ENCODE data around the gene SNTA1. TPM values are rescaled to one million over a fixed set of nuclear protein-coding genes. Genes with fewer than 3 reads are reported as not detected.
"Not testable (repeated sequence)": the region's sequence is repeated elsewhere in the genome, so short reads cannot be mapped to it uniquely, and the experiment has no call there.

Gene SNTA1
- total RNA-seq, 4 donors from 2014 or later: 198 to 320 (median 219) TPM

DNA sequence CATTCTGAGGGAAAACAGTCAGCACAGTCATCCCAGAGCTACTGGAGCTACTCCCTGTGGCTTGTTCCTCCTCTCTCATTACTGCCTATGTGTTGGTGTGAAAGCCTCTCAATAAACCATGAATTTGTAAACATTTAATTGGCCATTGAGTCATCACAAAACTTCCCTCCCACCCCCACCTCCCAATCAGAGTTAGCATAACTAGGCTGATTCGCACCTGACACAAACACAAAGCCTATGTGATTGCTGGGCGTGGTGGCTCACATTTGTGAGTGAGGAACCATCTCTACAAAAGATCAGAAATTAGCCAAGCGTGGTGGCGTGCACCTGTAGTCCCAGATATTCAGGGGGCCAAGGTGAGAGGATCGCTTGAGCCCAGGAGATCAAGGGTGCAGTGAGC, 17.1 kb upstream of the SNTA1 start:
- Histone ChIP-seq H3K27me3 (no peaks in the 10 kb centered on the region), H3K27ac (no peak overlapping the region), H3K9me3 (no peaks in the 10 kb centered on the region), H3K36me3 (no peaks in the 10 kb centered on the region), H3K4me3 (no peak overlapping the region), H3K4me1 (no peaks in the 10 kb centered on the region)
- intact Hi-C loops (cut with DNase I; ENCODE audit: low total_unique reads) (no loop called here), in situ Hi-C loops (cut with MboI; ENCODE audit: low sequenced_read_pairs in 4 of 4) (loop anchor here in 2 of 4 donors (10.0 to 25.0 kb wide), 3 partner anchors 204 to 677 kb away; partner anchors contain the start of genes ACTL10 (in 1 of the 2), C20orf144 (in 1 of the 2) and EIF2S2 (in 1 of the 2))
- no peak for DNase-seq
- TF ChIP-seq POLR2A (IDR thresholded peaks at IDR 0.05): no peak
- TF ChIP-seq, protein P1, sequence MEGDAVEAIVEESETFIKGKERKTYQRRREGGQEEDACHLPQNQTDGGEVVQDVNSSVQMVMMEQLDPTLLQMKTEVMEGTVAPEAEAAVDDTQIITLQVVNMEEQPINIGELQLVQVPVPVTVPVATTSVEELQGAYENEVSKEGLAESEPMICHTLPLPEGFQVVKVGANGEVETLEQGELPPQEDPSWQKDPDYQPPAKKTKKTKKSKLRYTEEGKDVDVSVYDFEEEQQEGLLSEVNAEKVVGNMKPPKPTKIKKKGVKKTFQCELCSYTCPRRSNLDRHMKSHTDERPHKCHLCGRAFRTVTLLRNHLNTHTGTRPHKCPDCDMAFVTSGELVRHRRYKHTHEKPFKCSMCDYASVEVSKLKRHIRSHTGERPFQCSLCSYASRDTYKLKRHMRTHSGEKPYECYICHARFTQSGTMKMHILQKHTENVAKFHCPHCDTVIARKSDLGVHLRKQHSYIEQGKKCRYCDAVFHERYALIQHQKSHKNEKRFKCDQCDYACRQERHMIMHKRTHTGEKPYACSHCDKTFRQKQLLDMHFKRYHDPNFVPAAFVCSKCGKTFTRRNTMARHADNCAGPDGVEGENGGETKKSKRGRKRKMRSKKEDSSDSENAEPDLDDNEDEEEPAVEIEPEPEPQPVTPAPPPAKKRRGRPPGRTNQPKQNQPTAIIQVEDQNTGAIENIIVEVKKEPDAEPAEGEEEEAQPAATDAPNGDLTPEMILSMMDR (IDR thresholded peaks at IDR 0.05 in 4 of 5, conservative IDR thresholded peaks at IDR 0.05 in 1 of 5): no peak
- ATAC-seq: no peak

DNA sequence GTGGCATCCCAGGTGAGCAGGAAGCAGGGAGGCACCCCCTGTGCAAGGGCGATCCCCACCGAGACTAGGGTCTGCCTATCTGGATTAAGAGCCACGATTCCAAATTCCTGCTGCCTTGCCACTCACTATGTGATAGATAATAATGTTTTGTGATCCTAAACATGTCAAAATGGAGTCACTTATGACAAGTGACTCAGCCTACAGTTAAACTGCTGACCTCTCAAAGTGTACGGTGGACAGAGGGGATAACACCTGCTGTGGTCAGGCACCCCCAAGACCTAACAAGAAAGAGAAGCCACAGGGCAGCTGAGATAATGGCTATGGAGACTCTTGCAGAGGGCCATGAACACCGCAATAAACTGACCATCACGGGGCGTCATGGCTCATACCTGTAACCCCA, 16.0 kb upstream of the SNTA1 start:
- Histone ChIP-seq H3K9me3 (no peaks in the 10 kb centered on the region), H3K27me3 (no peaks in the 10 kb centered on the region), H3K4me3 (no peak overlapping the region), H3K4me1 (no peaks in the 10 kb centered on the region), H3K36me3 (no peaks in the 10 kb centered on the region), H3K27ac (no peak overlapping the region)
- DNase-seq (no peak), ATAC-seq (no peak)
- intact Hi-C loops (cut with DNase I; ENCODE audit: low total_unique reads): loop anchor here (5.0 kb wide), 1 partner anchor 273 kb away; the partner anchor contains the start of gene ZNF341
- in situ Hi-C loops (cut with MboI; ENCODE audit: low sequenced_read_pairs in 4 of 4): loop anchor here (5.0 to 25.0 kb wide), 5 partner anchors 55 to 678 kb away; partner anchors contain the start of genes ACTL10 (in 1 of the 4), CDK5RAP1 (in 1 of the 4) and EIF2S2 (in 1 of the 4)
- no peak for TF ChIP-seq POLR2A (IDR thresholded peaks at IDR 0.05)
- TF ChIP-seq, protein P1 (IDR thresholded peaks at IDR 0.05 in 4 of 5, conservative IDR thresholded peaks at IDR 0.05 in 1 of 5): no peak

DNA sequence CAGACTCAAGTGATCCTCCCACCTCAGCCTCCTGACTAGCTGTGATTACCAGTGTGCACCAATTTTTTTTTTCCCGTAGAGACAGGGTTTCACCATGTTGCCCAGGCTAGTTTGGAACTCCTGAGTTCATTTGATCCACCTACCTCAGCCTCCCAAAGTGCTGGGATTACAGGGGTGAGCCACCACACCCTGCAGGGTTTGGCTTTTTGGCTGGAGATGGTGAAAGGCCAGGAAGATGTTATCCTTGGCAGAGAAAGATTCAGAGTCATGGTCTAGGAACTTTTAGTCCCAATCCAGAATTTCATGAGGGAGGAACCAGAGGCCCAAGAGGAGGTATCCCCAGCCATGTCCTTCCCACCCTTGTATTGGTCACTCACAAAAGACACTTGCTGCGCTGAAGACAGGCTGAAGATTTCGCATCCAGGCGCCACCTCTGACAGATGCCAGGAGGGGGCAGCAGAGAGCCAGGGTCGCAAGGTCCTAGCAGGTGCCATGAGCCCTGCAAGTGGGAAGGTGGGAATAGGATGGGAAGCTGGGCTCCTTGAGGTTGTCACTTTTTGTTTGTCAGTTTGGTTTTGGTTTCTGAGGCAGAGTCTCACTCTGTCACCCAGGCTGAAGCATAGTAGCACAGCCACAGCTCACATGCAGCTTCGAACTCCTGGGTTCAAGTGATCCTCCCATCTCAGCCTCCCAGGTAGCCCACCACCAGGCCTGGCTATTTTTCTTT, 13.5 kb upstream of the SNTA1 start:
- intact Hi-C loops (cut with DNase I; ENCODE audit: low total_unique reads): loop anchor here (2.0 to 5.0 kb wide), 2 partner anchors 212 to 275 kb away; partner anchors contain the start of gene ZNF341
- TF ChIP-seq, protein P1 (IDR thresholded peaks at IDR 0.05 in 4 of 5, conservative IDR thresholded peaks at IDR 0.05 in 1 of 5): peak; percentile 88 to 95 (median 93)
- H3K4me1 ChIP-seq, H3K36me3 ChIP-seq, H3K27me3 ChIP-seq, H3K4me3 ChIP-seq, H3K9me3 ChIP-seq, H3K27ac ChIP-seq: not testable (repeated sequence)
- peak; percentile 69 to 78 for DNase-seq
- in situ Hi-C loops (cut with MboI; ENCODE audit: low sequenced_read_pairs in 4 of 4): loop anchor here (5.0 to 25.0 kb wide), 5 partner anchors 52 to 680 kb away; partner anchors contain the start of genes ACTL10 (in 1 of the 4), CDK5RAP1 (in 1 of the 4) and EIF2S2 (in 1 of the 4)
- peak; percentile 89 to 98 for ATAC-seq

DNA sequence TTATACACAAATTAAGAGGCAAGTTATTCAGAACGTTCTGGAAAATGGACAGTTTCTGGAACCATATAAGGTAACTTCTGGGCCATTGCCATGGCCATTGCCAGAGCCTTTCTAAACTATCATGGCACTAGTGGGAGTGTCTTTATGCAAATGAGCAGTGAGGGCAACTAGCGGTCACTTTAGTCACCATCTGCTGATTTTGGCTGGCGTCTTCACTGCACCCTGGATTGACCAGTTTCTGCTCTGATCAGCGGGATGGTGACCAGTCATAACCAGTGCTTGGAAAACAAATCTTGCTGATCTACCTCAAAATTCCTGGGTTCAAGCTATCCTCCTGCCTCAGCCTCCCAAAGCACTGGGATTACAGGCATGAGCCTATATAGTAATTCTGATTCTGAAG, 7.3 kb upstream of the SNTA1 start:
- ATAC-seq (peak; percentile 91 to 95), DNase-seq (peak in 1 of 2 donors; percentile 50)
- H3K27me3 ChIP-seq: no peaks in the 10 kb centered on the region
- in situ Hi-C loops (cut with MboI; ENCODE audit: low sequenced_read_pairs in 4 of 4): loop anchor here in 3 of 4 donors (5.0 to 25.0 kb wide), 5 partner anchors 46 to 686 kb away; partner anchors contain the start of genes CDK5RAP1 (in 1 of the 3) and EIF2S2 (in 1 of the 3)
- TF ChIP-seq, protein P1 (IDR thresholded peaks at IDR 0.05 in 4 of 5, conservative IDR thresholded peaks at IDR 0.05 in 1 of 5): no peak
- TF ChIP-seq POLR2A (IDR thresholded peaks at IDR 0.05): no peak
- no peaks in the 10 kb centered on the region for H3K9me3 ChIP-seq
- intact Hi-C loops (cut with DNase I; ENCODE audit: low total_unique reads): no loop called here
- H3K4me1 ChIP-seq: peaks cover 0 to 6% of the 10 kb centered on the region in 2 donors
- no peak overlapping the region for H3K4me3 ChIP-seq
- H3K27ac ChIP-seq: no peak overlapping the region
- no peaks in the 10 kb centered on the region for H3K36me3 ChIP-seq
